Measurements from ENCODE around the gene CREB3L1. TPM values are rescaled to one million over a fixed set of nuclear protein-coding genes. Genes with fewer than 3 reads are reported as not detected.
A peak's percentile ranks its signal among the peaks of the same experiment; 100 is the strongest.

The CREB3L1 gene
- total and polyA plus RNA-seq, 2 donors from 2014 or later, result 2.5 to 7.3 TPM

DNA sequence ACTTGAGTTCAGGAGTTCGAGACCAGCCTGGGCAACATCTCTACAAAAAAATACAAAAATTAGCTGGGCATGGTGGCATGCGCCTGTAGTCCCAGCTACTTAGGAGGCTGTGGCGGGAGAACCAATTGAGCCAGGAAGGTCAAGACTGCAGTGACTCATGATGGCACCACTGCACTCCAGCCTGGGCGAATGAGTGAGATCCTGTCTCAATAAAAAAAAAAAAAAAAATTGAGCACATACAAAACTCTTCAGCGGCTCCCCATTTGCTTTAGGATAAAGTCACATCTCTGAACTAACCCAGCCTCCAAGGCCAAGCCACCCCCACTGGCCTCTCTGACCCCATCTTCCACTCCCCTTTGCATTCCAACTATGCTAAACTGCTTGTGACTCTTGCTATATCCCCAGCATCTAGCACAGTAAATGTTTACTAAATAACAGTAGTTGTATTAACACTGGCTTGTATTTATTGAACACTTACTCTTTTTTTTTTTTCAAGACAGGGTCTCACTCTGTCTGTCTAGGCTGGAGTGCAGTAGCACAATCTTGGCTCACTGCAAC lies 28.9 kb downstream of the CREB3L1 start:
- Histone ChIP-seq H3K36me3 (ENCODE audit: control insufficient read depth in 2 of 3, insufficient read depth in 3 of 3, low read length in 3 of 3) (no peaks in the 10 kb centered on the region), H3K4me1 (ENCODE audit: control insufficient read depth in 2 of 3, insufficient read depth in 2 of 3, low read depth in 1 of 3, low read length in 3 of 3) (peaks cover 0 to 3% (median 0%) of the 10 kb centered on the region in 3 donors), H3K27me3 (ENCODE audit: control insufficient read depth, insufficient read depth, low read length) (no peaks in the 10 kb centered on the region), H3K27ac (ENCODE audit: low read depth in 2 of 2, low read length in 2 of 2) (no peak overlapping the region), H3K9ac (ENCODE audit: low read length in 3 of 3) (no peak overlapping the region), H3K4me3 (ENCODE audit: low read length in 3 of 3) (no peak overlapping the region), H3K9me3 (ENCODE audit: control insufficient read depth in 2 of 3, insufficient read depth in 1 of 3, low read length in 3 of 3) (no peaks in the 10 kb centered on the region)
- no peak for TF ChIP-seq CTCF (IDR thresholded peaks at IDR 0.05; ENCODE audit: borderline replicate concordance, extremely low read depth, insufficient read depth)
- DNase-seq (no peak), FAIRE-seq (no peak)
- intact Hi-C loops (cut with DNase I), result loop anchor here (5.0 kb wide), 1 partner anchor 64 kb away; no protein-coding TSS in a partner anchor

- no peaks in the 10 kb centered on the region for H3K36me3 ChIP-seq (ENCODE audit: control insufficient read depth in 2 of 3, insufficient read depth in 3 of 3, low read length in 3 of 3)
- H3K4me1 ChIP-seq (ENCODE audit: control insufficient read depth in 2 of 3, insufficient read depth in 2 of 3, low read depth in 1 of 3, low read length in 3 of 3), result peaks cover 0 to 3% (median 0%) of the 10 kb centered on the region in 3 donors
- DNase-seq, result no peak
- no peak overlapping the region for H3K4me3 ChIP-seq (ENCODE audit: low read length in 3 of 3)
- no peak overlapping the region for H3K9ac ChIP-seq (ENCODE audit: low read length in 3 of 3)
- H3K27ac ChIP-seq (ENCODE audit: low read depth in 2 of 2, low read length in 2 of 2), result no peak overlapping the region
- TF ChIP-seq CTCF (IDR thresholded peaks at IDR 0.05; ENCODE audit: borderline replicate concordance, extremely low read depth, insufficient read depth), result no peak
- no peak for FAIRE-seq
- intact Hi-C loops (cut with DNase I), result loop anchor here (5.0 kb wide), 1 partner anchor 65 kb away; no protein-coding TSS in a partner anchor
- no peaks in the 10 kb centered on the region for H3K27me3 ChIP-seq (ENCODE audit: control insufficient read depth, insufficient read depth, low read length)
- H3K9me3 ChIP-seq (ENCODE audit: control insufficient read depth in 2 of 3, insufficient read depth in 1 of 3, low read length in 3 of 3), result no peaks in the 10 kb centered on the region
Observed at GRCh38 chr11:46307369-46307768, 29.9 kb downstream of the CREB3L1 start.

GRCh38 chr11:46307785-46308341 lies 30.4 kb downstream of the CREB3L1 start:
- no peak overlapping the region for H3K27ac ChIP-seq (ENCODE audit: low read depth in 2 of 2, low read length in 2 of 2)
- no peaks in the 10 kb centered on the region for H3K27me3 ChIP-seq (ENCODE audit: control insufficient read depth, insufficient read depth, low read length)
- no peak overlapping the region for H3K4me3 ChIP-seq (ENCODE audit: low read length in 3 of 3)
- intact Hi-C loops (cut with DNase I), result loop anchor here (5.0 kb wide), 1 partner anchor 66 kb away; no protein-coding TSS in a partner anchor
- FAIRE-seq (no peak), DNase-seq (peak in 1 of 5 donors; percentile 66)
- H3K4me1 ChIP-seq (ENCODE audit: control insufficient read depth in 2 of 3, insufficient read depth in 2 of 3, low read depth in 1 of 3, low read length in 3 of 3), result peaks cover 0 to 3% (median 0%) of the 10 kb centered on the region in 3 donors
- no peak for TF ChIP-seq CTCF (IDR thresholded peaks at IDR 0.05; ENCODE audit: borderline replicate concordance, extremely low read depth, insufficient read depth)
- no peak overlapping the region for H3K9ac ChIP-seq (ENCODE audit: low read length in 3 of 3)
- no peaks in the 10 kb centered on the region for H3K9me3 ChIP-seq (ENCODE audit: control insufficient read depth in 2 of 3, insufficient read depth in 1 of 3, low read length in 3 of 3)
- H3K36me3 ChIP-seq (ENCODE audit: control insufficient read depth in 2 of 3, insufficient read depth in 3 of 3, low read length in 3 of 3), result no peaks in the 10 kb centered on the region

Data from kidney (tissue), 14 donors.